ENCODE data around the gene HSPA12B.

DNA sequence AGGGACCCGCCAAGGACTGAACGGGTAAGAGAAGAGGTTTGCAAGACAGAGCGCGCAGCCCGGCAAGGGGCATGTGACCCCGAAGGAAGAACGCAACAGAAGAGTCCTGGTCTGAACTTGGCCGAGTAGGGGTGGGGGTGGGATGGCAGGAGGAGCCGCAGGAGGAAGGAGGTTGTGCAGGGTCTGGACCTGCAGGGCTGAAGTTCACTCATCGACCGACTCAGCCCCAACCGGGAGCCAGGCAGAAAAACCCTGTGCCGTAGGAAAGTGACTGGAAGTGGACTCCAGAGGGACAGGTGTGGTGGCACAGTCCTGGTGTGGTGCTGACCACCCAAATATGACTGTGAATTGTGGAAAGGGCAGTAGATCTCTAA, 19.9 kb downstream of the HSPA12B start:
- TF ChIP-seq CTCF (IDR thresholded peaks at IDR 0.05; ENCODE audit: extremely low read depth in 1 of 2, insufficient read depth in 1 of 2, low read depth in 1 of 2, low read length in 2 of 2): no peak
- TF ChIP-seq EZH2 (IDR thresholded peaks at IDR 0.05; ENCODE audit: borderline replicate concordance, low read depth, low read length, severe bottlenecking): no peak
- no peak for TF ChIP-seq POLR2A (IDR thresholded peaks at IDR 0.05; ENCODE audit: low read depth, low read length)
- TF ChIP-seq, protein P1, sequence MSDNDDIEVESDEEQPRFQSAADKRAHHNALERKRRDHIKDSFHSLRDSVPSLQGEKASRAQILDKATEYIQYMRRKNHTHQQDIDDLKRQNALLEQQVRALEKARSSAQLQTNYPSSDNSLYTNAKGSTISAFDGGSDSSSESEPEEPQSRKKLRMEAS (IDR thresholded peaks at IDR 0.05; ENCODE audit: insufficient read depth, insufficient read length): no peak
- TF ChIP-seq POLR2AphosphoS5 (IDR thresholded peaks at IDR 0.05; ENCODE audit: insufficient read depth, low read depth, low read length): no peak
- TF ChIP-seq JUN (IDR thresholded peaks at IDR 0.05; ENCODE audit: borderline replicate concordance, insufficient read depth, insufficient read length, low read depth): no peak
- TF ChIP-seq MYC (IDR thresholded peaks at IDR 0.05; ENCODE audit: low read depth, low read length): no peak
- TF ChIP-seq GATA2 (IDR thresholded peaks at IDR 0.05; ENCODE audit: insufficient read depth, insufficient read length, low read depth, low read length): no peak
